HL-60 (cell line): ENCODE measurements around the gene GPATCH11.

Source experiments
- DNase-seq, 2 experiments: peaks; one replicate each; pipeline ENCODE4 v3.0.0-alpha.2; 2010 to 2020; ENCODE audit warnings: low read depth in 1 of 2, low spot score in 1 of 2
- H3K27ac ChIP-seq: fragments of 250-450 bp; sonication (Bioruptor Pico); replicated peaks from 2 replicates; pipeline ENCODE4 v1.5.1; 2020; ENCODE audit warnings: mild to moderate bottlenecking, moderate library complexity
- H3K27me3 ChIP-seq: fragments of 250-450 bp; sonication (Bioruptor Pico); 2 replicates; pipeline ENCODE4 v1.5.1; 2021; ENCODE audit warnings: mild to moderate bottlenecking, moderate library complexity; ENCODE audit not compliant: insufficient read depth, poor library complexity, severe bottlenecking
- H3K4me3 ChIP-seq: replicated peaks from 2 replicates; pipeline ENCODE4 v1.5.1; 2011; ENCODE audit warnings: mild to moderate bottlenecking, control low read depth, low read length; ENCODE audit not compliant: insufficient read depth
- GABPA ChIP-seq: IDR thresholded peaks from 2 replicates; pipeline ENCODE4 v1.6.1; 2012; ENCODE audit warnings: low read depth
- POLR2AphosphoS5 ChIP-seq: IDR thresholded peaks from 2 replicates; pipeline ENCODE4 v1.6.1; 2012; ENCODE audit warnings: low read depth
- SPI1 ChIP-seq: IDR thresholded peaks from 2 replicates; pipeline ENCODE4 v1.6.1; 2012; ENCODE audit warnings: low read depth, mild to moderate bottlenecking, borderline replicate concordance
- long read RNA-seq: library from polyadenylated mRNA; unstranded; transcript quantifications from one replicate; pipeline ENCODE4 v2.0.0, GENCODE V29; 2020
- TF ChIP-seq, protein P1 (sequence below): IDR thresholded peaks from one replicate; pipeline ENCODE4 v1.5.1; 2011; ENCODE audit warnings: low read length, control low read depth, inconsistent platforms; ENCODE audit not compliant: insufficient read depth
- TF ChIP-seq, protein P2 (sequence below): IDR thresholded peaks from 2 replicates; pipeline ENCODE4 v1.6.1; 2012; ENCODE audit warnings: low read depth; ENCODE audit not compliant: insufficient replicate concordance

GPATCH11 gene
- long read RNA-seq, transcript GPATCH11-202 (9 exons, 3,906 nt) = major isoform, 8 of 19 reads
- long read RNA-seq, partial matches to known transcripts = 3 of 19 reads
- long read RNA-seq, other reads (novel, unspliced or antisense) = 4 of 19 reads

DNA sequence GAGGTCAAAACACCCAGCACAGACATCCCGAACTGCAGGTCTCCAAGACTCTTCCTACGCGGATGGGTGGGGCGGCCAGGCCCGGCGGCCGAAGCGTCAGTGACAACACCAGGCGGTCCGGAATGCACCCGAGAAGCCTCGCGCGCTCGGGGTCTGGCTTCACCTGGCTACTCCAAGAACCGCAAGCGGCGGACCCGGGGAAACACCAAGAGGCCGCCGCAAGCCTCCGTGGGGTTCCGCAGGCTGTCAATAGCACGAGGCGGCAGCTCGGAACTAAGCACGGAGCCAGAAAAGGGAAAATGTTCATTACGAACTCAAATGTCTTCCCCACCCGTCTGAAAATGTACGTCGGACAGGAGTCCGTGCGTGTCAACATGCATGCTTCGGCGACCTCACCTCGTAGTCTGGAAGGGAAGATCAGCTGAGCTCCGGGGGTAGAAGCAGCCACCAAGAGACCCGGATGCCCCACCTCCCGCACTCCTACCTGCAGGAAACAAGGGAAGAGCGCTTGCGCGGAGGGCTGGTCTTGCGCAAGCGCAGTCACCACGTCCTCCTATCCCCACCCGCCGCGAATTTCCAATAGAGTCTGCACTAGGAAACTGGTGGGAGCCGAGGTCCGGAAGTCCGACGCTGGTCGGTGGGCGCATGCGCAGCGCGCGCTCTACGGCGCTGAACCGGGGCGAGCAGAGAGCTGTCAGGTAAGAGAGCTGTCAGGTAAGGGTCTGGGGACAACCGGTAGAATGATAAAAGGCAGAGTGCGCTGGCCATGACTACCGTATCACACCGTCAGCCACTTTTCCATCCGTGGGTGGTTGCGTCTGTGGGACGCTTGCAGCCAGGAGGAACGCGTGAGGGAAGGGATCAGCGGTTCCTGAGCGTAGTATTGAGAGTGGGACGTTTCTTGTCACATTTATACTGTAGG, at the start of gene GPATCH11, which contains the start of gene HEATR5B:
Gene GPATCH11 (plus strand): TSS at position 646 of the 922 bp plus-strand sequence. CDS start 3,864 bp downstream, outside the sequence.
Gene HEATR5B (minus strand): TSS at position 500 of the 922 bp plus-strand sequence. CDS start 958 bp downstream, outside the sequence.
- peak within 1 kb of the TSS; percentile 69 for H3K27ac ChIP-seq
- DNase-seq = peak; percentile 93 to 95
- TF ChIP-seq, protein P1, sequence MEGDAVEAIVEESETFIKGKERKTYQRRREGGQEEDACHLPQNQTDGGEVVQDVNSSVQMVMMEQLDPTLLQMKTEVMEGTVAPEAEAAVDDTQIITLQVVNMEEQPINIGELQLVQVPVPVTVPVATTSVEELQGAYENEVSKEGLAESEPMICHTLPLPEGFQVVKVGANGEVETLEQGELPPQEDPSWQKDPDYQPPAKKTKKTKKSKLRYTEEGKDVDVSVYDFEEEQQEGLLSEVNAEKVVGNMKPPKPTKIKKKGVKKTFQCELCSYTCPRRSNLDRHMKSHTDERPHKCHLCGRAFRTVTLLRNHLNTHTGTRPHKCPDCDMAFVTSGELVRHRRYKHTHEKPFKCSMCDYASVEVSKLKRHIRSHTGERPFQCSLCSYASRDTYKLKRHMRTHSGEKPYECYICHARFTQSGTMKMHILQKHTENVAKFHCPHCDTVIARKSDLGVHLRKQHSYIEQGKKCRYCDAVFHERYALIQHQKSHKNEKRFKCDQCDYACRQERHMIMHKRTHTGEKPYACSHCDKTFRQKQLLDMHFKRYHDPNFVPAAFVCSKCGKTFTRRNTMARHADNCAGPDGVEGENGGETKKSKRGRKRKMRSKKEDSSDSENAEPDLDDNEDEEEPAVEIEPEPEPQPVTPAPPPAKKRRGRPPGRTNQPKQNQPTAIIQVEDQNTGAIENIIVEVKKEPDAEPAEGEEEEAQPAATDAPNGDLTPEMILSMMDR = no peak
- TF ChIP-seq POLR2AphosphoS5 (peak; percentile 63), SPI1 (0 out of 2 replicates have a peak, but pooled peaks have one; percentile 1)
- H3K27me3 ChIP-seq = no peaks in the 10 kb centered on the region
- peak within 1 kb of the TSS; percentile 80 for H3K4me3 ChIP-seq

DNA sequence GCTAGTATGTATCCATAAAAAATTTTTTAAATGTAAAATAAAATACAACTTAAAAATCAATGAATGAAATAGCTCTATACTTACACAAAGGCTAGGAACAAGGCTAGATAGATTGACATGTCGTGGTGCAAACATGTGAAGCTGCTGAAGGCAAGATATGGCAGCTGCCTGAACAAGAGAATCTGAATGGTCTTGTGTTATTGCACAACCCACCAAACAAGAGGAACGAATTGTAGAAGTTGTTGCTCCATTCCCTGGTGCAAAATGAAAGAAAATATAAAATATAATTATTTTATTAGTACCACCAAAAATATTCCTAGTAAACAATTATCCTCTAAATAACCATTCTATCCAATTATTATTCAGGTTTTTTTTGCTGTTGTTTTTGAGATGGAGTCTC, 46.5 kb upstream of the GPATCH11 start:
- TF ChIP-seq, protein P1 = no peak
- TF ChIP-seq POLR2AphosphoS5 = no peak
- TF ChIP-seq GABPA = no peak
- TF ChIP-seq, protein P2, sequence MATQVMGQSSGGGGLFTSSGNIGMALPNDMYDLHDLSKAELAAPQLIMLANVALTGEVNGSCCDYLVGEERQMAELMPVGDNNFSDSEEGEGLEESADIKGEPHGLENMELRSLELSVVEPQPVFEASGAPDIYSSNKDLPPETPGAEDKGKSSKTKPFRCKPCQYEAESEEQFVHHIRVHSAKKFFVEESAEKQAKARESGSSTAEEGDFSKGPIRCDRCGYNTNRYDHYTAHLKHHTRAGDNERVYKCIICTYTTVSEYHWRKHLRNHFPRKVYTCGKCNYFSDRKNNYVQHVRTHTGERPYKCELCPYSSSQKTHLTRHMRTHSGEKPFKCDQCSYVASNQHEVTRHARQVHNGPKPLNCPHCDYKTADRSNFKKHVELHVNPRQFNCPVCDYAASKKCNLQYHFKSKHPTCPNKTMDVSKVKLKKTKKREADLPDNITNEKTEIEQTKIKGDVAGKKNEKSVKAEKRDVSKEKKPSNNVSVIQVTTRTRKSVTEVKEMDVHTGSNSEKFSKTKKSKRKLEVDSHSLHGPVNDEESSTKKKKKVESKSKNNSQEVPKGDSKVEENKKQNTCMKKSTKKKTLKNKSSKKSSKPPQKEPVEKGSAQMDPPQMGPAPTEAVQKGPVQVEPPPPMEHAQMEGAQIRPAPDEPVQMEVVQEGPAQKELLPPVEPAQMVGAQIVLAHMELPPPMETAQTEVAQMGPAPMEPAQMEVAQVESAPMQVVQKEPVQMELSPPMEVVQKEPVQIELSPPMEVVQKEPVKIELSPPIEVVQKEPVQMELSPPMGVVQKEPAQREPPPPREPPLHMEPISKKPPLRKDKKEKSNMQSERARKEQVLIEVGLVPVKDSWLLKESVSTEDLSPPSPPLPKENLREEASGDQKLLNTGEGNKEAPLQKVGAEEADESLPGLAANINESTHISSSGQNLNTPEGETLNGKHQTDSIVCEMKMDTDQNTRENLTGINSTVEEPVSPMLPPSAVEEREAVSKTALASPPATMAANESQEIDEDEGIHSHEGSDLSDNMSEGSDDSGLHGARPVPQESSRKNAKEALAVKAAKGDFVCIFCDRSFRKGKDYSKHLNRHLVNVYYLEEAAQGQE = no peak
- no peak for TF ChIP-seq SPI1
- Histone ChIP-seq H3K27ac (no peak overlapping the region), H3K4me3 (no peak overlapping the region), H3K27me3 (no peaks in the 10 kb centered on the region)
- no peak for DNase-seq

DNA sequence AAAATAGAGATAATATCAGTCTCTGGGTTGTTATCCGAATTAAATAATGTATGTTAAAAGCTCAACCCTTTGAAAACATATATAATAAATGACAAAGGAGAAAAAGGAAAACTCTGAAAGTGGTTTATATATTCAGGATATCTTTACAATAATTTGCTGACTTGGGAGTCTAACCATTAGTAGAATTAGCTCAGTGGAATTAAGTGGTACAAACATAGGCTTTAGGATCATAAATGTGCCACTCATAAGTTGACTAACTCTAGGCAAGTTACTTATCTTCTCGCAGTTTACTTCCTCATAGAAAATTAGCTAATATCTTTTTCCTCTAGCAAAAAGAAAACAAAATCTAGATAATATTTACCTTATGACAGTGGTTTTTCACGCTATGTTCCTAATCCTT, 44.7 kb upstream of the GPATCH11 start:
- TF ChIP-seq, protein P1 = no peak
- TF ChIP-seq POLR2AphosphoS5 (no peak), SPI1 (no peak), GABPA (no peak)
- TF ChIP-seq, protein P2 = no peak
- Histone ChIP-seq H3K27me3 (no peaks in the 10 kb centered on the region), H3K4me3 (no peak overlapping the region), H3K27ac (no peak overlapping the region)
- no peak for DNase-seq
